ENCODE measurements around the gene C12orf75.
A peak's percentile ranks its signal among the peaks of the same experiment; 100 is the strongest.

Gene C12orf75

GRCh38 chr12:105378911-105379310 lies 48.4 kb downstream of the C12orf75 start:
- H3K36me3 ChIP-seq (ENCODE audit: insufficient read depth, low read length) = no peaks in the 10 kb centered on the region
- H3K4me1 ChIP-seq (ENCODE audit: insufficient read depth, low read length) = peaks cover 5% of the 10 kb centered on the region; the same call in 1 of the 2 replicates
- no peak overlapping the region for H3K9ac ChIP-seq (ENCODE audit: low read depth, low read length)
- no peaks in the 10 kb centered on the region for H3K27me3 ChIP-seq (ENCODE audit: insufficient read depth, low read length)
- H3K4me3 ChIP-seq (ENCODE audit: low read length) = no peak overlapping the region
- H3K9me3 ChIP-seq (ENCODE audit: insufficient read depth, low read depth, low read length) = no peaks in the 10 kb centered on the region
- no peak overlapping the region for H3K27ac ChIP-seq (ENCODE audit: low read depth, low read length)
- 86% methylated on average over 7 of the region's 7 CpGs for WGBS

GRCh38 chr12:105382771-105383622 lies 52.5 kb downstream of the C12orf75 start:
- Histone ChIP-seq H3K4me1 (ENCODE audit: insufficient read depth, low read length) (no peaks in the 10 kb centered on the region), H3K27ac (ENCODE audit: low read depth, low read length) (no peak overlapping the region), H3K4me3 (ENCODE audit: low read length) (peak overlapping the region; percentile 34), H3K9ac (ENCODE audit: low read depth, low read length) (no peak overlapping the region), H3K36me3 (ENCODE audit: insufficient read depth, low read length) (no peaks in the 10 kb centered on the region), H3K27me3 (ENCODE audit: insufficient read depth, low read length) (no peaks in the 10 kb centered on the region), H3K9me3 (ENCODE audit: insufficient read depth, low read depth, low read length) (no peaks in the 10 kb centered on the region)
- WGBS = 43% methylated on average over 17 of the region's 18 CpGs

- Histone ChIP-seq H3K36me3 (ENCODE audit: insufficient read depth, low read length) (no peaks in the 10 kb centered on the region), H3K9ac (ENCODE audit: low read depth, low read length) (no peak overlapping the region), H3K4me3 (ENCODE audit: low read length) (no peak overlapping the region), H3K4me1 (ENCODE audit: insufficient read depth, low read length) (no peaks in the 10 kb centered on the region), H3K27me3 (ENCODE audit: insufficient read depth, low read length) (no peaks in the 10 kb centered on the region), H3K9me3 (ENCODE audit: insufficient read depth, low read depth, low read length) (no peaks in the 10 kb centered on the region), H3K27ac (ENCODE audit: low read depth, low read length) (no peak overlapping the region)
- 100% methylated on average over 6 of the region's 6 CpGs for WGBS
Observed at GRCh38 chr12:105384220-105384619, 53.7 kb downstream of the C12orf75 start.

DNA sequence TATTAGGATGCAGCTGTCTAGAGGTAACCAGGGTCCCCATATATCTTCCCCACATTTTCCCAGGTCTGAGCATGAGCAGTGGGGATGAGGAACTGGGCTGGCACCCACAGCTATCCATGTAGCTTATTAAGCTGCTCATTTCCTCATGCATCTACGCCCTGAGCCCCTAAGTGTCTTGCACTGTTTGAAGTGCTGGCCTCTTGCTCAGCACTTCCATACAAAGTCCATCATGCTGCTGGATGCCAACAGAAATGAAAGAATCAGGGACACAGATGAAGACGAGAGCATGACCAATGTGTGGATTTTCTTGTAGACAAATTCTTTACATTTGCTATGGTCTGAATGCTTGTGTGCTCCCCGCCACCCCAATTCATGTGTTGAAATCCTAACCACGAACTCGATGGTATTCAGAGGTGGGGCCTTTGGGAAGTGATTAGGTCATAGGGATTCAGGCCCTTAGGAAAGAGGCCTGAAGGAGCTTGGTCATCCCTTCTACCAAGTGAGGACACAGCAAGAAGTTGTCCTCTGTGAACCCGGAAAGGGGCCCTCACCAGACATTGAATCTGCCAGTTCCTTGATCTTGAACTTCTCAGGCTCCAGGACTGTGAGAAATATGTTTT lies 54.5 kb downstream of the C12orf75 start:
- Histone ChIP-seq H3K27me3 (ENCODE audit: insufficient read depth, low read length) (no peaks in the 10 kb centered on the region), H3K9me3 (ENCODE audit: insufficient read depth, low read depth, low read length) (no peaks in the 10 kb centered on the region), H3K4me3 (ENCODE audit: low read length) (no peak overlapping the region), H3K27ac (ENCODE audit: low read depth, low read length) (no peak overlapping the region), H3K36me3 (ENCODE audit: insufficient read depth, low read length) (no peaks in the 10 kb centered on the region), H3K4me1 (ENCODE audit: insufficient read depth, low read length) (no peaks in the 10 kb centered on the region), H3K9ac (ENCODE audit: low read depth, low read length) (no peak overlapping the region)
- WGBS = 92% methylated on average over 6 of the region's 6 CpGs

GRCh38 chr12:105386431-105386830 lies 55.9 kb downstream of the C12orf75 start:
- H3K9ac ChIP-seq (ENCODE audit: low read depth, low read length) = no peak overlapping the region
- no peaks in the 10 kb centered on the region for H3K9me3 ChIP-seq (ENCODE audit: insufficient read depth, low read depth, low read length)
- no peaks in the 10 kb centered on the region for H3K27me3 ChIP-seq (ENCODE audit: insufficient read depth, low read length)
- no peaks in the 10 kb centered on the region for H3K4me1 ChIP-seq (ENCODE audit: insufficient read depth, low read length)
- H3K36me3 ChIP-seq (ENCODE audit: insufficient read depth, low read length) = no peaks in the 10 kb centered on the region
- H3K27ac ChIP-seq (ENCODE audit: low read depth, low read length) = no peak overlapping the region
- WGBS = 98% methylated on average over 3 of the region's 3 CpGs
- no peak overlapping the region for H3K4me3 ChIP-seq (ENCODE audit: low read length)

GRCh38 chr12:105391231-105391630 lies 60.7 kb downstream of the C12orf75 start:
- no peaks in the 10 kb centered on the region for H3K9me3 ChIP-seq (ENCODE audit: insufficient read depth, low read depth, low read length)
- 100% methylated on average over 1 of the region's 1 CpG for WGBS
- H3K9ac ChIP-seq (ENCODE audit: low read depth, low read length) = no peak overlapping the region
- no peaks in the 10 kb centered on the region for H3K36me3 ChIP-seq (ENCODE audit: insufficient read depth, low read length)
- no peak overlapping the region for H3K27ac ChIP-seq (ENCODE audit: low read depth, low read length)
- H3K4me1 ChIP-seq (ENCODE audit: insufficient read depth, low read length) = no peaks in the 10 kb centered on the region
- no peak overlapping the region for H3K4me3 ChIP-seq (ENCODE audit: low read length)
- no peaks in the 10 kb centered on the region for H3K27me3 ChIP-seq (ENCODE audit: insufficient read depth, low read length)

GRCh38 chr12:105393587-105393986 lies 63.1 kb downstream of the C12orf75 start:
- H3K27me3 ChIP-seq (ENCODE audit: insufficient read depth, low read length) = no peaks in the 10 kb centered on the region
- no peak overlapping the region for H3K27ac ChIP-seq (ENCODE audit: low read depth, low read length)
- no peaks in the 10 kb centered on the region for H3K9me3 ChIP-seq (ENCODE audit: insufficient read depth, low read depth, low read length)
- no peaks in the 10 kb centered on the region for H3K4me1 ChIP-seq (ENCODE audit: insufficient read depth, low read length)
- H3K9ac ChIP-seq (ENCODE audit: low read depth, low read length) = no peak overlapping the region
- H3K4me3 ChIP-seq (ENCODE audit: low read length) = no peak overlapping the region
- no peaks in the 10 kb centered on the region for H3K36me3 ChIP-seq (ENCODE audit: insufficient read depth, low read length)
- 93% methylated on average over 4 of the region's 4 CpGs for WGBS

DNA sequence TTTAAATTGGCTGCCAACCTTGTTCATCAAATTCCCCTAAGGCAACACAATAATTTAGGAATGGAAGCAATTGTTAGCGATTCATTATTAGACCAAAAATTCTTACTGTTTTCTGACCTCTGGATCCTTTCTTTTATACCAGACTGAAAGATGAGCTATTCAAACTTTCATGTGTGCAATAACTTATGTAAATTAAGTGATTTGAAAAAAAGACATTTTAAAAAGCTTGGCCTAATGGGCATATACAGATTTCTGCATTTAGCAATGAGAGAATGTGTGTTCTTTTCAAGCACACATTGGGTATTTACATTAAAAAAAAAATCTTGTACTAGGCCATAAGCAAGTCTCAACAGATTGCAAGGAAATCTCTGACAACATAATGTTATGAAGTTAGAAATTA lies 65.5 kb downstream of the C12orf75 start:
- Histone ChIP-seq H3K36me3 (ENCODE audit: insufficient read depth, low read length) (no peaks in the 10 kb centered on the region), H3K9ac (ENCODE audit: low read depth, low read length) (no peak overlapping the region), H3K27me3 (ENCODE audit: insufficient read depth, low read length) (no peaks in the 10 kb centered on the region), H3K4me1 (ENCODE audit: insufficient read depth, low read length) (no peaks in the 10 kb centered on the region), H3K4me3 (ENCODE audit: low read length) (no peak overlapping the region), H3K27ac (ENCODE audit: low read depth, low read length) (no peak overlapping the region), H3K9me3 (ENCODE audit: insufficient read depth, low read depth, low read length) (no peaks in the 10 kb centered on the region)
- 92% methylated on average over 1 of the region's 1 CpG for WGBS

- H3K27ac ChIP-seq (ENCODE audit: low read depth, low read length) = no peak overlapping the region
- H3K27me3 ChIP-seq (ENCODE audit: insufficient read depth, low read length) = no peaks in the 10 kb centered on the region
- H3K4me1 ChIP-seq (ENCODE audit: insufficient read depth, low read length) = no peaks in the 10 kb centered on the region
- no peak overlapping the region for H3K4me3 ChIP-seq (ENCODE audit: low read length)
- no peaks in the 10 kb centered on the region for H3K36me3 ChIP-seq (ENCODE audit: insufficient read depth, low read length)
- no peak overlapping the region for H3K9ac ChIP-seq (ENCODE audit: low read depth, low read length)
- H3K9me3 ChIP-seq (ENCODE audit: insufficient read depth, low read depth, low read length) = no peaks in the 10 kb centered on the region
- WGBS = 96% methylated on average over 2 of the region's 2 CpGs
Observed at GRCh38 chr12:105396983-105397382, 66.5 kb downstream of the C12orf75 start.

- H3K36me3 ChIP-seq (ENCODE audit: insufficient read depth, low read length) = no peaks in the 10 kb centered on the region
- H3K27me3 ChIP-seq (ENCODE audit: insufficient read depth, low read length) = no peaks in the 10 kb centered on the region
- no peak overlapping the region for H3K4me3 ChIP-seq (ENCODE audit: low read length)
- H3K27ac ChIP-seq (ENCODE audit: low read depth, low read length) = no peak overlapping the region
- WGBS = 98% methylated on average over 2 of the region's 2 CpGs
- H3K4me1 ChIP-seq (ENCODE audit: insufficient read depth, low read length) = no peaks in the 10 kb centered on the region
- H3K9me3 ChIP-seq (ENCODE audit: insufficient read depth, low read depth, low read length) = no peaks in the 10 kb centered on the region
- no peak overlapping the region for H3K9ac ChIP-seq (ENCODE audit: low read depth, low read length)
Observed at GRCh38 chr12:105398930-105399329, 68.4 kb downstream of the C12orf75 start.

DNA sequence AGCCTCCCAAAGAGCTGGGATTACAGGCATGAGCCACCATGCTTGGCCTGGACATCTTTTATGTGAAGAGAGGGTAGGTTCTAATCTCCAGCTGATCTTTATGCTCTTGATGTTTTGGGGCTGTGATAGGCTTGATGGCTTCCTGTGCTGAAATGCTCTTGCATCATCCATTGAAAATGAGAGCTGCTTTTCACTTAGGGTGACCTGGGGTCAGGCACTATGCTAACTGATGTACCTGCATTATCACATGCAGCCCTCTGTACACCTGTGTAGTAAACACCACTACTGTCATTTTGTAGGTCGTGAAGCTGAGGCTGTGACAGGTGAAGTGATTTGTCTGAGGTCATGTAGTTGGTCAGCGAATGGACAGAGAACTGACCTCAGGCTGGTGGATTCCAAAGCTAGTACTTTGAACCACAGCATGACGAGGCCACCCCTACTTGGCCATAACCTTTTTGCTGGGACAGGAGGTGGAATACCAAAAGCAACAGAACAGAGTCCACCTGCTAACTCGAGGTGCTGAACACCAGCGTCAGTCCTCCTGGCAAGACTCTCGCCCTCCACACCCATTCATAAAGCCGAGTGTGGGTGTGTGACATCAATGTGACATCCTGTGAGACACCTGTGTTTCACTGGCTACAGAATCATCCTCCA lies 69.1 kb downstream of the C12orf75 start:
- no peak overlapping the region for H3K4me3 ChIP-seq (ENCODE audit: low read length)
- H3K9ac ChIP-seq (ENCODE audit: low read depth, low read length) = no peak overlapping the region
- no peaks in the 10 kb centered on the region for H3K36me3 ChIP-seq (ENCODE audit: insufficient read depth, low read length)
- no peak overlapping the region for H3K27ac ChIP-seq (ENCODE audit: low read depth, low read length)
- peaks cover 4% of the 10 kb centered on the region; the same call in 1 of the 2 replicates for H3K9me3 ChIP-seq (ENCODE audit: insufficient read depth, low read depth, low read length)
- no peaks in the 10 kb centered on the region for H3K4me1 ChIP-seq (ENCODE audit: insufficient read depth, low read length)
- WGBS = 94% methylated on average over 7 of the region's 7 CpGs
- H3K27me3 ChIP-seq (ENCODE audit: insufficient read depth, low read length) = no peaks in the 10 kb centered on the region

All from HUES64 (cell line).